Stimulated activated CD4-positive, alpha-beta T cell treated with anti-CD3 and anti-CD28 coated beads, Interleukin-15, amount 100 ng/mL, for 24 hours (primary cell): ENCODE results near the gene ABLIM2.

Experiments
- DNase-seq: peaks from one replicate; pipeline ENCODE4 v3.0.0-alpha.2; 2020

ABLIM2 gene

DNA sequence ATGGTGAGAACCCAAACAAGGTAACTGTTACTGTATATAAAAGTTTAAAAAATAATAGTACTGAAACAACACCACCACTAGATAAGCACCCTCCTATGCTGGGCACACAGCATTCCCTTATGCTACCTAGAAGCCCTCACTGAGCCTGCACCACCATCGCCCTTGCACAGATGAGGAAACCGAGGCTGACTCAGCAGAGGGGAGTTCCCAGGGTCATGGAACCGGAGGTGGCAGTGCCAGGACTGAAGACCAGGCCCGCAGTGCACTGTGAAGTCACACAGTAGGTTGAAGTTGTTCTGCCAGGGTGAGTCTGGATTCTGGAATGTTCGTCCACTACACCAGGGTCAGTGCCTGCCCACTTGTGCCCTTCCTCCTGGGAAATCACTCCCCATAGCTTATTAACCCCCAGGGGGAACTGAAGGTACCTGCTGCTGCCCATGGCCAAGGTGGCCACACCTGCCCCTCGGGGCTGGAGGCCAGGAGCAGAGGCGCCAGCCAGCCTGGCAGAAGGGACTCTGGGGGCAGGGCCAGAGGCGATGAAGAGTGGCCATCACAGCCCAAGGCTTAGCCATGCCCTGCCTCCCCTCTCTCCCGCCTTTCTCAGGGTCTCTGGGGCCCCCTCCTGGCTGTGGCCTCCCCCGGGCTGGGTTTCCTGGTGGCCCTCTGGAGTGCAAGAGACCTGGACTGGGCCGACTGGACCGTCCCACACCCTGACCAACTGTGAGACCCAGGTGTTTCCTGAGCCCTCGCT, 15.1 kb upstream of the ABLIM2 start:
- no peak for DNase-seq

DNA sequence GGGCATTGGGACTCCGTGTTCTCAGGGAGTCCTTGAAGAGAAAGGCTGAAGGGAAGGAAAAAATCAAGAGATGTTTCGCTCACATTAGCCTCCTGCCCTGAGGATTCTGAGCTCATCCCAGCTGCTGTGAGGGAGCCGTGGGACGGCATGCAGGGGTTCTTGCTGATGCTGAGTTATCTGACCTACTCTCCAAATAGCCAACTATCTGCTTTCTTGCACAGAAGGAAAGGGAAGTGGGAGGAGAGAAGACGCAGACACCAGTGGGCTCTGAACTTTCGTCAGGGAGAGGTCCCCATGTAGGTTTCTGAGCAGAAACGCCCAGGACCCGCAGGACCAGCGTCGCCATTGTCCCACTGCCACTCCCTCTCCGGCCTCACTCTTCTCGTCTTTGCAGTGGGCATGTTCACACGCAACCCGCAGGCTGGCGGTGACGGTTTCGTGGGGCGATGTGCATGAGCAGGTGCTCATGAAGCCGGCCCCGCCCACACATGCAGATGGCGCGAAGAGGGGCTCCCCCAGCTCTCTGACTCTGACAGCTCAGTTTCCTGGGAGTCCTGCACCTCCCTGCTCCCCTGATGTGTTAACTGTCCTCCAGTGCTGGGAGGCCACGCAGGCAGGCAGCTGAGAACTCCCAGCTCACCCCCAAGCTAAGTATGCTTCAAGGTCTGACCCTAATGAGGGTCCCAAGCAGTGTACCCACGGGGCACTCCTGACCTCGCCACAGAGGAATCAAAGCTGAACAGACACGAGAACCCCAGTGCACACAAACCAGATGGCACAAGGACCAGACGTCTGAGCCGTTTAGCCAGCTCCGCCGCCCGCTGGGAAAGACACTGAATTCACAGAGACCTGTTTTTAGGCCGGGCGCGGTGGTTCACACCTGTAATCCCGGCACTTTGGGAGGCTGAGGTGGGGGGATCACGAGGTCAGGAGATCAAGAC, 13.6 kb upstream of the ABLIM2 start:
- DNase-seq: peak; percentile 71

DNA sequence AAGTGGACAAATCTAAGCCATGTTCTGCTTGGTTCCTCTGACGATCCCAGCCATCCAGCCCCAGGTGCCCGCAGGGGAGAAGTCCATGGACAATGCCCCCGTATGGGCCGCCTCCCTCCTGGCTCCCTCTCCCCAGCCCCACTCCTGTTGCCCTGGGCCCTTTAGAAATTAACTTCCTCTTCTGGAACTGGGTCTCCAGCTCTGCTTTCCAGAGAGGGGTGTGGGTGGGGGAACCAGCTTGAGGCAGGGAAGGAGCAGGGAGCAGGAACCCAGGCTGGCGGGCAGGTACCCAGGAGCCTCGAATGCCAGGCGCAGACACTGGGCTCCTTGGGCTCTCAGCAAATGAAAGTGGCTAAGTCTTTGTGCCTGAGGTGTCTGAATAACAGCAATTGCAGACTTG, 12.7 kb upstream of the ABLIM2 start:
- no peak for DNase-seq

DNA sequence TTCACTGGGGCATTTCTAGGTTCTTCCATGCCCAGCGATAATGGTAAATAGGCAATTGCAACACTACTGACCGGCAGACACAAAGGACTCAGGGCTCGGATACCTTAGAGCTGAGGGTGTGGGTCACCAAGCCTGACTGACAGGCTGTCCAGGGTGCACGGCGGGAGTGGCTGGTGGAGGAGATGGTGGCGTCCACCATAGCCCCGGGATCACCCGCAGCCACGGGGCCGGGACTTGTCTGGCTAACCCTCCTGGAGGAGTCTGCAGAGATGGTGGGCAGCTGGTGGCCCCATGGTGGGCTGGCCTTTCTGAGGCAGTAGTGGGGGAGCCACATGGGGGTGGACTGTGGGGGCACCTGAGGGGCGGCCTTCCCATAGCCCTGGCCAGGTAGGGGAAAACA, 11.7 kb upstream of the ABLIM2 start:
- no peak for DNase-seq

DNA sequence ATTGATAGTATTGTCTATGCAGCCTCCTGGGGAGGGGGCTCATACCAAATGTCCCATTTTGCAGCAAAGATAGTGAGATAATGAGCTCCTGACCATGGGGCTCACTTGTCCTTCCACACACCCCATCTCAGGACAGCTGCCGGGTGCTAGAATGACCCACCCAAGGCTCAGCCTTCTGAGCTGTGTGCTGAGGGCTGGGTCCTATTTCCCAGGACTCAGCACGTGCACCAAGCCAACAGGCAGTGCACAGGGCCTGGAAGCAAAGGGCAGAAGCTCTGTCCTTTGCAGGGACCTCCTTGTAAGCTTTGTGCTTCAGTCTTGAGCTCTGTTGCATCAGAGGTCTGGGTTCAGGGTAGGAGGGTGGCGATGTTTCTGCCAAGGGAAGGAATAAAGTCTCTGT, 11.2 kb upstream of the ABLIM2 start:
- DNase-seq: no peak

DNA sequence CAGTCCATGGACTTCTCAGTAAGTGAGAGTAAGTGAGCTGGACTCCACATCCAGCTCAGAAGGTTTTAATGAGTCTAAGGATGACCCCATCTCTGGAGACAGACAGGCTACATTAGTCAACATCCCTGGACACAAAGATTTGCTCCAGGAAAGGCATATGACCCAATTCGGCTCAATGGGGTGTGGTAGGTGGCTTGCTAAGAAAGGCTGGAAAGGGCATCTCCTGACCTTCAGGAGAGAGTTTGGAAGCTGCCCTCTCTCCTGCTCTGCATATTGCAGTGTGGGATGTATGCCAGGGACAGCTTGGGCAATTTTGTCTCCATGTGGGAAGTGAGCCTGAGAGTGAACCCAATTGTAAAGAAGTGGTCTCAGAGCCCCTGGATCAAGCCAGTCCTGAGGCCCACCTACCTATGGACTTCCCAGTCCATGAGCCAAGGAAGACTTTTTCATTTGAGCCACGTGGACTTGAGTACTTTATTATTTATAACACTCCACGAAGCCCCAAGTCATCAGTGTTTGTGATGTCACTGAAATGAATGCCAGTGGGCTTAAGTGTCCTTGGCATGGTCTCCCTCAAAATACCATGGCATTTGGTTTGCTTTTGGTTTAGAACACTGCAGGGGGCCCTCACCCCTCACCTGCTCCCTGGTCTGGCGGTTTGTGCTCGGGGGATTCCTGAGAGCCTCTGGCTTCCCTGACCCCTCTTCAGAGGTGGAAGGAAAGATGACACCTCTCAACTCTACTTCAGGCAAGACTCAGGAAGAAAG, 10.4 kb upstream of the ABLIM2 start:
- no peak for DNase-seq

DNA sequence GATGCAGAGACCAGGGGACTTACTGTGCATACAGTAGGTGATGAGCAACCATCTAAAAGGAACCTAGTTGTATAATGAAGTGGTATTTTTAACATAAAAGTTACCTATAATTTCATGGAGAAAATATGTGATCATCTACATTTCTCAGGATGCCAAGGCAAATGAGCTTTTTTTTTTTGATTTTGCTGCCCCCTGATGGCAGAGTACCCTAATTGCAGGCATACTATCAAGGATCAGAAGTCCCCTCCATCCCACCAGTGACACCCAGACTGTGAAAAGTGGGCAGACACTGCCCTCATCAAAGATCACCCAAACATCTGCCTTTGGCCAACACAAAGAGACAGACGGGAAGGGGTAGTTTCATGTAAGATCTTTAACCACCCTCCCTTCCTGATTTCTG, 9.6 kb upstream of the ABLIM2 start:
- DNase-seq: no peak

DNA sequence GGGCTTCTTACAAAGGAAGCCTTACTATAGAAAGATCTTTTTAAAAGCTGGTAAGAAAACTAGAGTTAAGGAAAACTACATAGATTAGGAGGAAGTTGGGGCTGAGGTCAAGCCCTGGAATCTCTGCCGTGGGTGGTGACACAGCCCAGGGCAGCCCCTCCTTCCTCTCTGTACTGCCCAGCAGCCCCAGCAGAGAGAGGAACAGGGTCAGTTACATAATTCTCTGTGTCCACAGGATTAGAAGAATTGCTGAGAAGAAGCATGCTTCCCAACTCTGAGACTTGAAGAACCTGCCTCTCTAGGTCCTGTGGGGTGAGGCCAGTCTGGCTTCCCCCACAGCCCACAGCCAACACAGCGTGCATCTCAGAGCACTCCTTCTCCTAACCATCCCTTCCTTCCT, 9.2 kb upstream of the ABLIM2 start:
- no peak for DNase-seq

DNA sequence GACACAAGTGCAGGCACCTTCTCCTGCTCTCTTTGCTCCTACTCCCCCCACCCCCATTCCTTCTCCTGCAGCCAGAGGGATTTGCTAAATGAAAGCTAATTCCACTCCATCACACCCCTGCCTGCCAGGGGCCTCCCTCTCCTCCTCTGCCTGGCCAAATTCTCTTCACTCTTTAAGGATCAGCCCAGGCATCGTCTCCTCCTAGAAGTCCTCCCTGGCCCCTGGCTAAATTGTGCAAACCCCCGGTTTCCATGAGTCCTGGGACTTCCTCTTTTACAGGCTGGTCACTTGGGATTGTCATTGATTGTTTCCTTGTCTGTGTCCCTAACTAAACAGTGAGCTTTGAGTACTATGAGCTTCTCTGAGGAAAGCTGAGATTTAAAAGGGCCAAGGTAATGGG, 8.7 kb upstream of the ABLIM2 start:
- no peak for DNase-seq

DNA sequence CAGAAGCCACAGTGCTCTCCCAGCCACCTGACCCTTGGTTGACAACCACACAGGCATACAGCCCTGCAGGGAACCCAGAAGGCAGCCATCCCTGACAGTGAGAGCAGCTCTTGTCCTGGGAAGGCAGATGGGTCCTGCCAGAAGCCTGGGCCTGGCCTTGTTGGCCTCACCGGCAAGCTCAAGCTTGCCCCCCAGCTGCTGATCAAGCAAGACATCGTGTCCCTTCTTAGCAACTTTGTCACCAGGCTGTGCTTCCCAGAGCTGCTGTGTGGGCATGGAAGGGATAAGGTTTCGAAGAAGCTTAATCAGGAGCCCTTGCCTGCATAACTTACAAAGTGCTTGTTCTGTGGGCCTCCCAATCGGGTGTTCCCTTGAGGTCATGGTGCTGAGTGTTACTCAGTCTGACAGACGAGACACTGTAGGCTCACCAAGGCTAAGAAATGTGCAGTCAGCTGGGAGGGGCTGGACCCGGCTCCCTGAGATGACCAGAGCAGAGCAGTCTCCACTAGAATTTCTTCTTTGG, 6.8 kb upstream of the ABLIM2 start:
- DNase-seq: no peak

DNA sequence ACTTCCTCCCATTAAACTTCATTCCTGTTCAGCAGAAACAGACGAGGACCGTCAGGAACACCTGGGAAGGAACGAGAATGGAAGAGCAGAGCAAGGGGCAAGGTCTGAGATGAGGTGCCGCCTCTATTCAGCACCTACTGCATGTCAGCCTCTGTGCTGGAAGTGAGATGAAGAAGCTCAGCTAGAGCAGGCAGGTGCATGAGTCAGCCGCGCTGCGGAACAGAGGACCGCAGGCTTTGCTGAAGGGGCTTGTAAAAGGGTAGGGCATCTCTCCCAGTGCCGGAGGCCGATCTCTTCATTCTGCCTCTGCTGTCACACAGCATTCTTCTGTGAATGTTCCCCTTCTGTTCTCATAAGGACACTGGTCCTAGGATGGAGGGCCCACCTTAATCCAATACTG, 6.1 kb upstream of the ABLIM2 start:
- no peak for DNase-seq

DNA sequence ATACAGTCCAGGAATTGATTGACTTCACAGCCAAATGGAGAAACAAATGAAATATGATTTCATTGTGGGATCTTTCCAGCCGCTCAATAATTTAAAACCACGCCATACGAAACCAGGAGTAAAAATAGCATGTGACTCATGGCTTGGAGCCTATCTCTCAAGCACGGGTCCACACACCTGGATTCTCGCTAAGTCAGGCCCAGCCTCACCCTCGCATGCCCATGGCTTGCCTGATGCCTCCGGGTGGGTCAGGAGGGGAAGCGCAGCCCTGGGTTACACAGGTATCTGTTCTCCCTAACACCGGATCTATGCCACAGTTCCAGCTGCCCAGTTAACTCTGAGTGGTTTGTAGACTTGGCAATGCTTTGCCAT, 5.6 kb upstream of the ABLIM2 start:
- no peak for DNase-seq

DNA sequence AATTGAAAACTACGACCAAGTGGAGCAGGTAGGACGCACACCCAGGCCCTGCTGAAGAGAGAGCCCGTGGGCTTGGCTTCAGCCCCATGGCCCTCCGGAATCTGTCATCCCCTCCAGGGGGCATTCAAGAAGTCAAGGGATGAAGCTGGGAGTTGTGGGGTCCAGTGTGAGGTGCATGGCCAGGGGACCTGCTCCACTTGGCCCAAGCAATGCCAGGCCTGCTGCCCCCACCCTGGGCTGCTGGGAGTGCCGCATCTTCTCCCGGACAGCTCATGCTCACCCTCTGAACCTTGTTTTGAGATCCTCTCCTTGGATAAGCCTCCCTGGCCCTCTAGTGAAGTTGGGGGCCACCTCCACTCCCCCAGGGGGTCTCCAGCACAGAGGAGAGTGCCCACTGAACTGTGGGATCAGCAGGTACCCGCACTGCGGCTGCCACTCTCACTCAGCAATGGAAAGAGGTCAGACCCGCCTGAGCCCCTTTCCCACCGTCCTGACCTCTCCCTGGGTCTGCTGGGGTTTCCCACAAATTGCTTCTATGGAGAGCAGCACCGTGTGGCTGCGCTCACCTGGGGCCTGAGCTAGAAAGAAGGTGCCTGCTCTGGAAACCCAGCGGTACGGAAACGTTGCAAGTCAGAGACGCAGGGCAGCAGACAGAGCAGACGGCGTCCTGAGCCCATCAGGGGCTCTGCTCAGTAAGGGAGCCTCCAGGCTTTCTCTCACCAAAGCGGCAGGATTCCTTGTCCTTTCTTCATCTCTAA, 5.0 kb upstream of the ABLIM2 start:
- DNase-seq: no peak

DNA sequence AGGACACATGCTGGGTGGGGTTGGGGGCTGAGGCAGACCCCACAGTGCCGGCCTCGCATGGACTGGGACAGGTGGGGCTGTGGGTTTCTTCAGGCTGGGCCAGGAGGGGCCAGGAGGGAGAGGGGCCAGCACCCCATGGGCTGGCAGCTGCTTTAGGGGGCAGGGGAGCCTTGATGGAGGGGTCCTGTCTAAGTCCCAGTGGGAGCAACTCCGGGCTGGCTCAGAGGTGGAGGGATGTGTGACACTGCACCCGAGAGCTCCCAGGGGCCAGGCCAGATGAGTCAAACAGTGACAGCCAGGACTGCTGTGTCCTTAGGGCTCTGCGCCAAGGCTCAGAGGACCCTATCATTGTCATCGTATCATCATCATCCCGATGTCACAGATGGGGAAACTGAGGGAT, 4.4 kb upstream of the ABLIM2 start:
- no peak for DNase-seq

DNA sequence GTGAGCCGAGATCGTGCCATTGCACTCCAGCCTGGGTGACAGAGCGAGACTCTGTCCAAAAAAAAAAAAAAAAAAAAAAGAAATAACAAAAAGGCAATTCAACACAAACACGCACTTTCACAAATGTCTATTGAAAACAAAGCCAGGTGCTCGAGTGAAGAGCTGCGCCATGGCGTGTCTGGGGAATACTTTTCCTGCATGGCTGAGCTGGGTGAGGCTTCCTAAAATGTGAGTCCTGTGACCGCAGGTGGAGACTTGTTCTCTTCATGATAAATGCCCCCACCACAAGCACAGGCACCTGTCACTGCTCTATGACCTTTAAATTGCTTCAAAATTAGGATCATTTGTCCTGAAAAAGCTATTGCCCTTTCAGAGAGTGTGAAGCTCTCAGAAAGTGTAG, 4.0 kb upstream of the ABLIM2 start:
- no peak for DNase-seq

DNA sequence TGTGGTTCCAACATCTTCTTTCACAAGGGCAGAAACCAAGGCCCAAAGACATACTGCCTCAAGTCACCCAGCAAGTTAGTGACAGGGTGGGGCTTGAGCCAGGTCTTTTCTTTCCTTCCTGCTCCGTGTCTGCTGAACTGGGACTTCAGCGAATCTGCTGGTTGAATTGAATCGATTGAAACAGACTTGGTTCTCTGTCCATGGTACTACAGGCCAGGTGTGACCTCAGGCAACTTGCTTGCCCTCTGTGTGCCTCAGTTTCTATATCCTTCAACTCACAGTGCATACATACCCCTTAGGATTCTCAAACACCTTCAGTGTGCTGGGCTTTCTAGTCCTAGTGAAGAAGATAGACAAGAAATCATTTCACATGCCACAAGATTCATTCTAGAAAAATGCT, 2.0 kb upstream of the ABLIM2 start:
- DNase-seq: no peak

DNA sequence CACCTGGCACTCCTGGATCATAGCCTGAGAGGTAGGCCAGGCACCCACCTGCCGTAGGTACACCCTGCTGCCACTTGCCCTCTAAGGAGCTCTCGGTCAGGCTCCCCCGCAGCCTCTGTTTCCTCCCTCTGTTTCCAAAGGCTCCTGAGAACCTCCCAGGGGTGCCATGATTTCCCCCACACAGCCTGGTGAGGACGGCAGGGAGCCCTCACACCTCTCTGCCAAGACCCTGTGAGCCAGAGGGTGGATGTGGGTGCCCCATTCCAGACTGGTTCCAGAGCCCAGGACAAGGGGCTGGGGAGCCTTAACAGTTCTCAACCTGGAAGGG, 1.6 kb upstream of the ABLIM2 start:
- DNase-seq: no peak

DNA sequence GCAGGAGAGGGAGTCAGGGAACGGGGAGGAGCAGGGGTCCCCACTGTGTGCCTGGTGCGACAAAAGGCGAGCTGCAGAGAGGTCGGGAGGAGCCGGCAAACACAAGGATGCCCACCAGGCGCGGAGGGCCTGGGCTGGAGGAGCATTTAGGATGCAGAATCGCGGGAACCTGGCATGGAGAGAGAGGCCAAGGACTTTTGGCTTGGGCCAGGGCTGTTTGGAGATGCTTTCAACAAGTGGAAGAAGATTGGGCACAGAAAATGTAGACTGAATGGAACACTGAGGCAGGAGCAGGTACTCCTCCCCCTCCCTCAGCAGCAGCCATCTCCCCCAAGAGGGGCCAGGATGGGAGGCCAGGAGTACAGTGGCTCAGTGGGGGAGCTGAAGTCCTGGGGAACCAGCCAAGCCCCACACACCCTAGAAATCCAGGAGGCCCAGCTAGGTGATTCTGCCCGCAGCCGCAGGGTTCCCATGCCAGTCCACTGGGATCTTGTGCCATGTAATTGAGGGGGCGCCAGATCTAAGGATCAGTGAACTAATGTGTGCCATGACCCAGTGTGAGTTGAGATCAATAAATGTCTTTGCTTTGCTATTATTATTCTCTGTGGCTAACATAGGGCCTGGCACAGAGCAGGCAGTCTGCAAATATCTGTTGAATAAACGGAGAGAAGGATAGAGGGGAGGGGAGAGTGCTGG, 1.1 kb upstream of the ABLIM2 start:
- DNase-seq: no peak

DNA sequence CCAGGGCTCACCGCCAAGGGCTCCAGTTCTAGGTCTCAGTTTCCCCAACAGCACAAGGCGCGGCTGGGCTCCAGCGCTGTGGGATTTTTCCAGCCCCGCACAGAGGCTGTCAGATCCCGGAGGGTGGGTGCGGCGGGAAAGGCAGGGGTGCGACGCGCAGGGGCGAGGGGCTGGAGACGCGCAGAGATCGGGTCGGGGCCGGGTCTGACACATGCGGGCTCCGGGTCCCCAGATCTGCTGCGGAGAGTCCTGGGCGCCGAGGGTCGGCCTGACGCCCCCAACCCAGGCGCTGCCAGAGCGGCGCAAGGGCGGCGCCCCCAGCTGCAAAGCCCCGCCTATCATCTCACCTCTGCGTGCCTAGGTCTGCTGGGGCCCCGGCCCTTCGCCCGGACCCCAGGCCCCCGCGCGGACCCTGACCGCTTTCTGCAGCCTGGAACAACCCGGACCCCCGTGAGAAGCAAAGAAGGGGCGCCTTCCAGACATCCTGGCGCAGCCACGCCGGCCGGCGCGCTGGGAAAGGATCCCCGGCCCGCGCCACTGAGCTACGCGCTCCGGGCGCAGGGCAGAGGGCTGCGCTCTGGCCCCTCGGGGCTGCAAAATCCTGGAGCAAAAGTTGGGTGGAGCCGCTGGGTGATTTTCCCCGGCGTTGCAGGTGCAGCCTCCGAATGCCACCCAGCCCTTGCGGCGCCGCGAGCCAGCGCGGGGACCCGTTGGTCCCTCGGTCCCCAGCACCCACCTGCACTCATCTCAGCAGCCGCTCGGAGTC, 486 bp downstream of the ABLIM2 start:
- DNase-seq: peak; percentile 7

DNA sequence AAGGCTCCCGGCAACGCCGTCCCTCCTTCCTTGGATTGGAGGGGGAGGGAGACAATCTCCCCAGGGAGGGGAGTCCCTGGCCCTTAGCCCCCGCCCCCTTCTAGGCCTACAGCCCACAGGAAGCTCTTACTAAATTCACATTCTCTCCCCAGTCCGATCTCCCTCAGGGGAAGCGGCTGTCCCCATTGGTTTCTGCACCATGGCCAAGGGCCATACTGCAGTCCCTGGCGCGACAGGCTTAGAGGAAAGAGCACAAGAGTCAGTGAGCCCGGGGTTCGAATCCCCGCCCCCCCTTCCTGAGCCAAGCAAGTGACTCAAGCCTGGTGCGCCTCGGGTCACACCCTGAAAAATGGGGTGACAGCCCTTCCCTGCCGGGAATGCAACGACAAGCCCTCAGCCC, 1.1 kb downstream of the ABLIM2 start:
- DNase-seq: peak; percentile 18

DNA sequence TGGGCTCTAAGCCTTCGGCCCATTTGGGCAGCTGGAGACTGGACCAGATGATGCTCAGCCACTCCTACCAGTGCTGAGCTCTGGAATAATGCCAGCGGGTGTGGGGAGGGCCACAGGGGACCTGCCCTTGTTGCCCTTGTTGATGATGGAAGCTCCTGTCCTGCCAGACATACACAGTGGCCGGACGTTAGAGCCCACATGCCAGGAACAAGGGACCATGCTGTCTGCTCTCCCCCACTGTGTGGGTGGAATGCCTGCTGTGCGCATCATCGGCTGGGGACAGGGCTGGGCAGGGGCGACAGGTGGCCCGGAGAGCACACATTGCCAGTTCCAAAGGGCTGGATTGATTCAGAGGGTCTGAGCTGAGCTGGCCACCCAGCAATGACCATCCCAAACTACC, 2.0 kb downstream of the ABLIM2 start:
- no peak for DNase-seq
